Smooth muscle cell (in vitro differentiated cells): ENCODE results near the gene TTC28. TPM values are rescaled to one million over a fixed set of nuclear protein-coding genes. Genes with fewer than 3 reads are reported as not detected.

Experiments
- DNase-seq: peaks from one replicate; lab custom pipeline; 2025; ENCODE audit not compliant: unreplicated experiment; lab: John Stamatoyannopoulos, UW
- H2AFZ ChIP-seq: fragments of 200-600 bp; sonication (generic); 2 replicates; pipeline ENCODE4 v1.6.0; 2016; ENCODE audit warnings: antibody characterized with exemption, low read depth, mild to moderate bottlenecking
- H3F3A ChIP-seq: fragments of 200-600 bp; sonication (generic); 2 replicates; pipeline ENCODE4 v1.6.0; 2017; ENCODE audit warnings: antibody characterized with exemption, low read depth
- H3K27ac ChIP-seq: fragments of 200-600 bp; sonication (generic); 2 replicates; pipeline ENCODE4 v1.5.1; 2016; ENCODE audit warnings: low read depth, mild to moderate bottlenecking
- H3K27me3 ChIP-seq: fragments of 200-600 bp; sonication (generic); 2 replicates; pipeline ENCODE4 v1.6.1; 2016; ENCODE audit warnings: low read depth, mild to moderate bottlenecking
- H3K36me3 ChIP-seq: fragments of 200-600 bp; sonication (generic); 2 replicates; pipeline ENCODE4 v1.5.1; 2016; ENCODE audit warnings: low read depth
- H3K4me1 ChIP-seq: fragments of 200-600 bp; sonication (generic); 2 replicates; pipeline ENCODE4 v1.5.1; 2016; ENCODE audit warnings: low read depth
- H3K4me2 ChIP-seq: fragments of 200-600 bp; sonication (generic); 2 replicates; pipeline ENCODE4 v1.6.0; 2016; ENCODE audit warnings: mild to moderate bottlenecking
- H3K4me3 ChIP-seq: fragments of 200-600 bp; sonication (generic); 2 replicates; pipeline ENCODE4 v1.5.1; 2016; ENCODE audit warnings: mild to moderate bottlenecking
- H3K79me2 ChIP-seq: fragments of 200-600 bp; sonication (generic); 2 replicates; pipeline ENCODE4 v1.6.0; 2016; ENCODE audit warnings: low read depth, mild to moderate bottlenecking
- H3K9ac ChIP-seq: fragments of 200-600 bp; sonication (generic); 2 replicates; pipeline ENCODE4 v1.6.0; 2016; ENCODE audit warnings: low read depth
- H3K9me3 ChIP-seq: fragments of 200-600 bp; sonication (generic); replicated peaks from 2 replicates; pipeline ENCODE4 v1.5.1; 2016; ENCODE audit warnings: low read depth
- H4K20me1 ChIP-seq: fragments of 200-600 bp; sonication (generic); 2 replicates; pipeline ENCODE4 v1.6.0; 2016; ENCODE audit warnings: low read depth
- WGBS: methylation state at CpG from one replicate; pipeline ENCODE4 v1.1.7; 2016; ENCODE audit warnings: low lambda C conversion rate; 5-methylcytosine and 5-hydroxymethylcytosine counted together
- polyA plus RNA-seq: library from polyadenylated mRNA; unstranded; fragments of >200 nt; fragmentation: Nextera tagmentation; extraction: Ambion mirVana; gene quantifications from 2 replicates; pipeline ENCODE4 v1.2.1, GENCODE V29; 2016
- total RNA-seq: library from RNA; depleted of rRNA; stranded (reverse); fragments of >200 nt; gene quantifications from 2 replicates; pipeline ENCODE4 v1.2.3, GENCODE V29; 2014
- TF ChIP-seq, protein P1 (sequence below): fragments of 200-600 bp; sonication (generic); IDR thresholded peaks from 2 replicates; pipeline ENCODE4 v1.5.1; 2017; ENCODE audit warnings: borderline replicate concordance, mild to moderate bottlenecking, antibody characterized with exemption; ENCODE audit not compliant: insufficient read depth, poor library complexity, severe bottlenecking

TTC28 gene
- total and polyA plus RNA-seq, 2 experiments from 2014 or later, result 6.3 to 17.9 TPM

GRCh38 chr22:28105413-28105812 is 574.2 kb downstream of the TTC28 start:
- Histone ChIP-seq H3K27ac (no peak overlapping the region), H3K9me3 (no peaks in the 10 kb centered on the region), H3K9ac (no peak overlapping the region), H2AFZ (no peak overlapping the region), H3K4me1 (peaks cover 3% of the 10 kb centered on the region), H3K36me3 (no peaks in the 10 kb centered on the region), H4K20me1 (no peaks in the 10 kb centered on the region), H3K79me2 (no peaks in the 10 kb centered on the region), H3K4me2 (no peak overlapping the region), H3K4me3 (no peak overlapping the region), H3F3A (no peaks in the 10 kb centered on the region), H3K27me3 (no peaks in the 10 kb centered on the region)
- TF ChIP-seq, protein P1, sequence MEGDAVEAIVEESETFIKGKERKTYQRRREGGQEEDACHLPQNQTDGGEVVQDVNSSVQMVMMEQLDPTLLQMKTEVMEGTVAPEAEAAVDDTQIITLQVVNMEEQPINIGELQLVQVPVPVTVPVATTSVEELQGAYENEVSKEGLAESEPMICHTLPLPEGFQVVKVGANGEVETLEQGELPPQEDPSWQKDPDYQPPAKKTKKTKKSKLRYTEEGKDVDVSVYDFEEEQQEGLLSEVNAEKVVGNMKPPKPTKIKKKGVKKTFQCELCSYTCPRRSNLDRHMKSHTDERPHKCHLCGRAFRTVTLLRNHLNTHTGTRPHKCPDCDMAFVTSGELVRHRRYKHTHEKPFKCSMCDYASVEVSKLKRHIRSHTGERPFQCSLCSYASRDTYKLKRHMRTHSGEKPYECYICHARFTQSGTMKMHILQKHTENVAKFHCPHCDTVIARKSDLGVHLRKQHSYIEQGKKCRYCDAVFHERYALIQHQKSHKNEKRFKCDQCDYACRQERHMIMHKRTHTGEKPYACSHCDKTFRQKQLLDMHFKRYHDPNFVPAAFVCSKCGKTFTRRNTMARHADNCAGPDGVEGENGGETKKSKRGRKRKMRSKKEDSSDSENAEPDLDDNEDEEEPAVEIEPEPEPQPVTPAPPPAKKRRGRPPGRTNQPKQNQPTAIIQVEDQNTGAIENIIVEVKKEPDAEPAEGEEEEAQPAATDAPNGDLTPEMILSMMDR, result no peak
- DNase-seq, result no peak
- 71% methylated on average over 9 of the region's 9 CpGs for WGBS

GRCh38 chr22:28103596-28103995 is 576.0 kb downstream of the TTC28 start:
- H3K36me3 ChIP-seq, result no peaks in the 10 kb centered on the region
- no peaks in the 10 kb centered on the region for H3K27me3 ChIP-seq
- no peaks in the 10 kb centered on the region for H3F3A ChIP-seq
- no peak for DNase-seq
- H3K4me2 ChIP-seq, result no peak overlapping the region
- H4K20me1 ChIP-seq, result no peaks in the 10 kb centered on the region
- H3K4me1 ChIP-seq, result peaks cover 3% of the 10 kb centered on the region
- H2AFZ ChIP-seq, result no peak overlapping the region
- no peak overlapping the region for H3K27ac ChIP-seq
- H3K4me3 ChIP-seq, result no peak overlapping the region
- no peaks in the 10 kb centered on the region for H3K79me2 ChIP-seq
- H3K9ac ChIP-seq, result no peak overlapping the region
- WGBS, result 100% methylated on average over 2 of the region's 2 CpGs
- H3K9me3 ChIP-seq, result no peaks in the 10 kb centered on the region
- TF ChIP-seq, protein P1, result no peak

DNA sequence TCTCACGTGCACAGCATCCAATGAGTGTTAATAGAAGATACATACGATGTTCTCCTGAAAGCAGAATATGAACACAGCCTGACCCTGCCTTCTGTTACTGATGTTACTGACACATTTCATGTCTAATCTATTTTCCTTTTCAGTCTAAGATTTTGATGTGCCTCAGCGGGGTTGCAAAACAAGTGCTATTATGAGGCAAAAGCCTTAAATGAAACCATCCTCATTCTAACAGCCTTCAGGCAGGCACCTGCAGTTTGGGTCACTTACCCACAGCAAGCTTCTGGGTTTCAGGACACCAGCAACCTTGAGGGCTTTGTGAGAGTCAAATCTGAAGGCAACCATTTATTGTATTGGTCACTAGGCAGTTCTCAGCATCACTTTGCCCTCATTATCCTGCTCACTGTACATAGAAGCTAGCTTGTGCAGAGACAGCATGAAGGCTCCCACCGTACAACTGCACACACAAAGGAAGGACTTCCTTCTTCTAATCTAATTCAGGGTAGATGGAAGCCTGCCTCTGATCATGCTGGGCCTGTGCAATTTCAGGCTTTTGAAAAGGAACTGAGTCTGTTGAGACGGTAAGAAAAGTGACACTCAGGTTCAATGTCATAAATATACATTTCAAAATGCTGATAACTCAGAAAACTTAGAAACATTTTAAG is 577.4 kb downstream of the TTC28 start:
- TF ChIP-seq, protein P1, result no peak
- Histone ChIP-seq H3K9ac (no peak overlapping the region), H3K36me3 (no peaks in the 10 kb centered on the region), H3K4me1 (peaks cover 3% of the 10 kb centered on the region), H3K79me2 (no peaks in the 10 kb centered on the region), H4K20me1 (no peaks in the 10 kb centered on the region), H3K9me3 (no peaks in the 10 kb centered on the region), H3K27me3 (no peaks in the 10 kb centered on the region), H3K27ac (no peak overlapping the region), H3F3A (no peaks in the 10 kb centered on the region), H3K4me3 (no peak overlapping the region), H2AFZ (no peak overlapping the region), H3K4me2 (no peak overlapping the region)
- DNase-seq, result no peak
- WGBS, result 97% methylated on average over 5 of the region's 5 CpGs

GRCh38 chr22:28097627-28098026 is 582.0 kb downstream of the TTC28 start:
- WGBS, result 93% methylated on average over 3 of the region's 3 CpGs
- no peak overlapping the region for H3K4me2 ChIP-seq
- H3K79me2 ChIP-seq, result no peaks in the 10 kb centered on the region
- H3F3A ChIP-seq, result no peaks in the 10 kb centered on the region
- H3K27me3 ChIP-seq, result no peaks in the 10 kb centered on the region
- no peak overlapping the region for H3K9ac ChIP-seq
- no peak overlapping the region for H3K4me3 ChIP-seq
- no peaks in the 10 kb centered on the region for H3K9me3 ChIP-seq
- no peaks in the 10 kb centered on the region for H4K20me1 ChIP-seq
- no peaks in the 10 kb centered on the region for H3K4me1 ChIP-seq
- no peak overlapping the region for H3K27ac ChIP-seq
- no peak overlapping the region for H2AFZ ChIP-seq
- no peaks in the 10 kb centered on the region for H3K36me3 ChIP-seq
- DNase-seq, result no peak
- TF ChIP-seq, protein P1, result no peak
